OCI-LY1 (cell line): ENCODE measurements around the gene MARCHF6.

ENCODE experiments used
- CTCF ChIP-seq: fragments of 200-600 bp; sonication (generic), shearing (Covaris generic); IDR thresholded peaks from 2 replicates; pipeline ENCODE4 v1.5.1; 2017; ENCODE audit warnings: mild to moderate bottlenecking, antibody characterized with exemption, low read length, moderate library complexity, mixed read lengths
- EZH2 ChIP-seq: fragments of 200-600 bp; sonication (generic), shearing (Covaris generic); IDR thresholded peaks from 2 replicates; pipeline ENCODE4 v1.8.0; 2017; ENCODE audit warnings: borderline replicate concordance, mixed run types, mild to moderate bottlenecking, antibody characterized with exemption, low read length, moderate library complexity, mixed read lengths

- no peak for TF ChIP-seq EZH2
- no peak for TF ChIP-seq CTCF
Measured at GRCh38 chr5:10351199-10351905, 2.1 kb upstream of the MARCHF6 start.
